ENCODE measurements around the gene MINAR2.

The MINAR2 gene

DNA sequence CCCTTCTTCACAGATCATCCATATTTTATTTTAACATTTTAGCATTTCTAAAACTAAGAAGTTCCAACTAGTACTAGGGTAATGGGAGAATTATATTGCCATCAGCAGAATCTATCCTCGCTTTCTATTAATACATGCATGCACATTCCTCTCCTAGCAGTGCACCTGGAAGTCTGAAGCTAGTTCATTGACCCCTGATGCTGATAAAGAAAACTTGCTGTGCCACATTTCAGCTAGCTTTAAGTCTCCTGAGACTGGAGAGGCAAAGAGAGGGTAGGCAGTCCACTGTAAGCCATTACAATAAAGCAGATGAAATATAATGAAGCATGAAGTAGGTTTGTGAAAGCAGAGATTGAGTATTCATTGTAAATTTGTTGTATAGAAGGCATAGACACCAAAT lies 15.8 kb downstream of the MINAR2 start:
- TF ChIP-seq POLR2AphosphoS5 (IDR thresholded peaks at IDR 0.05; ENCODE audit: low read depth, low read length) (no peak), FOXP2 (optimal IDR thresholded peaks at IDR 0.05; ENCODE audit: borderline replicate concordance, extremely low read depth, extremely low read length, insufficient read depth) (no peak), TAF1 (IDR thresholded peaks at IDR 0.05; ENCODE audit: borderline replicate concordance, insufficient read depth, low read length) (no peak), SIN3A (IDR thresholded peaks at IDR 0.05; ENCODE audit: borderline replicate concordance, insufficient read depth, low read length) (no peak)
- TF ChIP-seq, protein P1, sequence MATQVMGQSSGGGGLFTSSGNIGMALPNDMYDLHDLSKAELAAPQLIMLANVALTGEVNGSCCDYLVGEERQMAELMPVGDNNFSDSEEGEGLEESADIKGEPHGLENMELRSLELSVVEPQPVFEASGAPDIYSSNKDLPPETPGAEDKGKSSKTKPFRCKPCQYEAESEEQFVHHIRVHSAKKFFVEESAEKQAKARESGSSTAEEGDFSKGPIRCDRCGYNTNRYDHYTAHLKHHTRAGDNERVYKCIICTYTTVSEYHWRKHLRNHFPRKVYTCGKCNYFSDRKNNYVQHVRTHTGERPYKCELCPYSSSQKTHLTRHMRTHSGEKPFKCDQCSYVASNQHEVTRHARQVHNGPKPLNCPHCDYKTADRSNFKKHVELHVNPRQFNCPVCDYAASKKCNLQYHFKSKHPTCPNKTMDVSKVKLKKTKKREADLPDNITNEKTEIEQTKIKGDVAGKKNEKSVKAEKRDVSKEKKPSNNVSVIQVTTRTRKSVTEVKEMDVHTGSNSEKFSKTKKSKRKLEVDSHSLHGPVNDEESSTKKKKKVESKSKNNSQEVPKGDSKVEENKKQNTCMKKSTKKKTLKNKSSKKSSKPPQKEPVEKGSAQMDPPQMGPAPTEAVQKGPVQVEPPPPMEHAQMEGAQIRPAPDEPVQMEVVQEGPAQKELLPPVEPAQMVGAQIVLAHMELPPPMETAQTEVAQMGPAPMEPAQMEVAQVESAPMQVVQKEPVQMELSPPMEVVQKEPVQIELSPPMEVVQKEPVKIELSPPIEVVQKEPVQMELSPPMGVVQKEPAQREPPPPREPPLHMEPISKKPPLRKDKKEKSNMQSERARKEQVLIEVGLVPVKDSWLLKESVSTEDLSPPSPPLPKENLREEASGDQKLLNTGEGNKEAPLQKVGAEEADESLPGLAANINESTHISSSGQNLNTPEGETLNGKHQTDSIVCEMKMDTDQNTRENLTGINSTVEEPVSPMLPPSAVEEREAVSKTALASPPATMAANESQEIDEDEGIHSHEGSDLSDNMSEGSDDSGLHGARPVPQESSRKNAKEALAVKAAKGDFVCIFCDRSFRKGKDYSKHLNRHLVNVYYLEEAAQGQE (IDR thresholded peaks at IDR 0.05; ENCODE audit: insufficient read depth in 1 of 2, low read depth in 2 of 2, low read length in 2 of 2), result no peak

DNA sequence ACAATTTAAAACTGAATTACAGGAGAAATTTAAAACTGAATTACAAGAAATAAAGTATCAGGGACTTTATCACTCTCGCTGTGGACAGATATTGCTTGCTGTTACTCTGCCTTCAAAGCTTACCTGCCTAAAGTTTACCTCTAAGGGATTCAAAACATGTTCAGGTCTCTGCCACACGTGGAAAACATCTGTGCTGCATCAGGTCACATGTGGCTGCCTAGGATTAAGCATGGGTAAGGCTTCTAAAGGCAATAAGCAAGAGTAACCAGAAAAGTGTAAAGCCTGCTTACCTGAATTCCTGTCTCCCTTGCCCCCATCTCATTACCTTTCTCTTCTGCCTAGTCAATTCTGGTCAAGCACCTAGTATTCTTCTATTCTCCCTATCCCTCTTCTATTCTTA lies 18.9 kb downstream of the MINAR2 start:
- TF ChIP-seq POLR2AphosphoS5 (IDR thresholded peaks at IDR 0.05; ENCODE audit: low read depth, low read length) (no peak), FOXP2 (optimal IDR thresholded peaks at IDR 0.05; ENCODE audit: borderline replicate concordance, extremely low read depth, extremely low read length, insufficient read depth) (no peak), SIN3A (IDR thresholded peaks at IDR 0.05; ENCODE audit: borderline replicate concordance, insufficient read depth, low read length) (no peak), TAF1 (IDR thresholded peaks at IDR 0.05; ENCODE audit: borderline replicate concordance, insufficient read depth, low read length) (no peak)
- TF ChIP-seq, protein P1 (IDR thresholded peaks at IDR 0.05; ENCODE audit: insufficient read depth in 1 of 2, low read depth in 2 of 2, low read length in 2 of 2), result no peak

DNA sequence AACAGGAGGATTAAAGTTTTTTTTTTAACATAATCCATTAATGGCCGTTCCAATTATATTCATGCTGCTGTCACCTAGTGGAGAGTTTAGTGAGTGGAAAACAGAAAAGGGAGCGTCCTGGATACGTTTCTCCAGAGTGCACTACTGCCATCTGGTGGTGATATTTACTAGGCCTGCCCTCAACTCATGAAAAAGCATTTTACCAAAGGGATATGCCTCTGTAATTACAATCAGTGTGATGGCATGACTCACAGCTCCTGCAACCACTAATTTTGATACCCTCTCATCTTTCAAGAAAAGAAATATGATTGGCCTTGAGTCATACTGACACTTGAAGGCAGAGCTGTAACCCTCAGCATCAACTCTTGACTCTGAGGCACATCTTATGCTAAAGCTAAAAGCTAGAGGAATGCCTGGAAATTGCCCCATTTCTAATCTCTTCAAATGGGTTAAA lies 20.1 kb downstream of the MINAR2 start:
- no peak for TF ChIP-seq FOXP2 (optimal IDR thresholded peaks at IDR 0.05; ENCODE audit: borderline replicate concordance, extremely low read depth, extremely low read length, insufficient read depth)

DNA sequence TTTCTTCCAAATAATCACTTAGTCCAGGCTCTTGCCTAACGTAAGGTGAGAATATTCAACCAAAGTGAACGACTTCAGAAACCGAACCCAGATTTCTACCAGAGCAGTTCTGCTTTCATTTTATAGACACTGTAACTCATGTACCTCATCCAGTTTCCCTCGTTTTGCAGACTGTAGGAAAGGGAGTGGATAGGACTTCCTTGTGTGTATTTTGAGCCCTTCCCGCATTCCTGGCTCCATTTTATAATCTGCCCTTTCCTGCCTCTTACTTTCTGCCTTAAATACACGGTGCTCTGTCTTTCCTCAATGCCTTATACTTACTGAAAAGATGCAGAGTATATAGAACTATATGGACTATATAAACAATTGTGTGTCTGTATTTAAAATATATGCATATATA lies 20.8 kb downstream of the MINAR2 start:
- TF ChIP-seq POLR2AphosphoS5 (IDR thresholded peaks at IDR 0.05; ENCODE audit: low read depth, low read length) (no peak), TAF1 (IDR thresholded peaks at IDR 0.05; ENCODE audit: borderline replicate concordance, insufficient read depth, low read length) (no peak), SIN3A (IDR thresholded peaks at IDR 0.05; ENCODE audit: borderline replicate concordance, insufficient read depth, low read length) (no peak), FOXP2 (optimal IDR thresholded peaks at IDR 0.05; ENCODE audit: borderline replicate concordance, extremely low read depth, extremely low read length, insufficient read depth) (no peak)
- TF ChIP-seq, protein P1 (IDR thresholded peaks at IDR 0.05; ENCODE audit: insufficient read depth in 1 of 2, low read depth in 2 of 2, low read length in 2 of 2), result no peak

DNA sequence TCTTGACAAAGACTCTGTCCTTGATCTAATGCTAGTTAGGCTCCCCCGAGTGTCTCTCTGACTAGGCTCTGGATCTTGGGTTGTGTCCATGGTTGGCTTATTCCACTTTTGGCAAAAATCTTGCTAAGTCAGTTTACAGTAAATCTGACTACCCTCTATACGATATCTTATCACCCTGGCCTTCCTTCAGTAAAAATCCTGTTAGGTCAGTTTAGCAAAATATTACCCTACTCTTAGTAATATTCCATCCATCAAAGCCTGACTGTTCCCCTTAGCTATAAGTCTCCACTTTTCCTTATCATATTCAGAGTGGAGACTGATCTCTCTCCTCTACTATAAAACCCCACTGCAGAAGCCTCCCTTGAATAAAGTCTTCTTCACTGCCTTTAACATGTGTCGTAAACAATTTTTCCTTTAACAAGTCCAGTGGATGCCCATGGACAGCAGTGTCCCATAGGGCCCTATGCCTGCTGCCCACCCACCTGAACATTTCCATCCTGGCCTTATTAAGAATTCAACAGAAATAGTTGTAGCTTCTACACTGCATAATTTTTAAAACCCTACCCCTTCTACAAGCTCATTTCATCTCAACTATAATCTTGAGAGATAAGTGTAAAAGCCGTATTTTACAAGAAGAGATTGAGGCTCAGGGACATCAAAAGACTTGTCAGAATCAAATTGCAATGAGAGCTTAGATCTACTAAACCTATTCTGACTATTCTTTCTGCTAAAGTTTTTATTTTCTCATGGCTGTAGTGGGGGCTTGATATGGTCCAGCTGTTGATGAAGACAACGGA lies 22.3 kb downstream of the MINAR2 start:
- TF ChIP-seq SIN3A (IDR thresholded peaks at IDR 0.05; ENCODE audit: borderline replicate concordance, insufficient read depth, low read length), result no peak
- TF ChIP-seq FOXP2 (optimal IDR thresholded peaks at IDR 0.05; ENCODE audit: borderline replicate concordance, extremely low read depth, extremely low read length, insufficient read depth), result no peak
- TF ChIP-seq, protein P1 (IDR thresholded peaks at IDR 0.05; ENCODE audit: insufficient read depth in 1 of 2, low read depth in 2 of 2, low read length in 2 of 2), result no peak
- no peak for TF ChIP-seq TAF1 (IDR thresholded peaks at IDR 0.05; ENCODE audit: borderline replicate concordance, insufficient read depth, low read length)
